Putamen (tissue), 1 donor: Measurements from ENCODE around the gene ME1.

Experiments
- DNase-seq: peaks from one replicate; pipeline ENCODE4 v3.0.0-alpha.2; 2016; ENCODE audit warnings: low spot score

Gene ME1

DNA sequence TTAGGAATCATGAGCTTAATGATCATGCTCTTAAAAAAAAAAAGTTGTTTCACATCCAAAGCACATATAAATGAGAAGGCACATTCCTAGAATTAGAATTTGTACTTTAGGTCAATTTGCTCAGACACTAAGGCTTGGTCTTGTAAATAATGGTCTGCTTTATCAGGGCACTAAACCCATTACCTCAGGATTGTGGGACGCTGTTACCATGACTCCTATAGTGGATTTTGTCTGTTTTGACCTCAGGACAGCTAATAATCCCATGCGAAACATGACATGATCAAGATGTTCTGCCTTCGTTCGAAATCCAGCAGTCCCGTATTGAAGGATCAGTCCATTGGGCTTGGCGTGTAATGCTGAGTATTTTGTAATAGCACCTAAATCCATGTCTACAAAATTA, 240.2 kb downstream of the ME1 start:
- no peak for DNase-seq

DNA sequence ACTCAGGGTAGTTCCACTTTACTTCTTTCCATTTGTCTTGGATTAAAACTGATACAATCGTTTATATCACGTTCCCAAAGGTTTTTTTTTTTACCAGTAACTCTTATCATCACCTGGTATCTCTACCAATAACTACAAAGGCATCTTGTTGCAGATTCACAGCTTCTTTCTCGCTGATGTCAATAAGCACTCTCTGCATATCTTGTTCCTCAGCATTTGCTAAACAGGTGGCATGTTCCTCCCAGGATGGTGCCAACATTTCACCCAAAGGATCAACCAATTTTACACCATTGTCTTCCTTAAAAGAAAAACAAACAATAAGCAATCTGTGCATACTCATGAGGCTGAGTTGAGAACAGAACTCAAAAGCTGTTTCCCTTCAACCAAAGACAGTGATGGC, 242.3 kb downstream of the ME1 start:
- no peak for DNase-seq

DNA sequence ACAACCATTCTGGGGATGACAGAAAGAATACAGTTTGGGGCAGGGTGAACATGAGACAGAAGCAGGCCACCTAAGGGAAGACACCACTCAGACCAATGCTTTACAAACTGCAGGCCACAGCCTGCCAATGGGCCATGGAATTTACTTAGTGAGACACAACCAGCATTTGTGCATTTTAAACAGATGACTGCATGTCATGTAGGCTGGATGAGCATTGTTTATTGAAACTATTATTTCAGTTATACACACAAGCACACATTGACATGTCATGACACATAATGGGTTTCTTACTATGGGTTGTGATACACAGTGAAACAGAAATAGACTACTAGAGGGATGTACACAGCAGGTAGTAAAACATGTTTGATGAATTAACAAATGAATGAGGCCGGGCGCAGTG, 245.8 kb downstream of the ME1 start:
- DNase-seq = no peak

DNA sequence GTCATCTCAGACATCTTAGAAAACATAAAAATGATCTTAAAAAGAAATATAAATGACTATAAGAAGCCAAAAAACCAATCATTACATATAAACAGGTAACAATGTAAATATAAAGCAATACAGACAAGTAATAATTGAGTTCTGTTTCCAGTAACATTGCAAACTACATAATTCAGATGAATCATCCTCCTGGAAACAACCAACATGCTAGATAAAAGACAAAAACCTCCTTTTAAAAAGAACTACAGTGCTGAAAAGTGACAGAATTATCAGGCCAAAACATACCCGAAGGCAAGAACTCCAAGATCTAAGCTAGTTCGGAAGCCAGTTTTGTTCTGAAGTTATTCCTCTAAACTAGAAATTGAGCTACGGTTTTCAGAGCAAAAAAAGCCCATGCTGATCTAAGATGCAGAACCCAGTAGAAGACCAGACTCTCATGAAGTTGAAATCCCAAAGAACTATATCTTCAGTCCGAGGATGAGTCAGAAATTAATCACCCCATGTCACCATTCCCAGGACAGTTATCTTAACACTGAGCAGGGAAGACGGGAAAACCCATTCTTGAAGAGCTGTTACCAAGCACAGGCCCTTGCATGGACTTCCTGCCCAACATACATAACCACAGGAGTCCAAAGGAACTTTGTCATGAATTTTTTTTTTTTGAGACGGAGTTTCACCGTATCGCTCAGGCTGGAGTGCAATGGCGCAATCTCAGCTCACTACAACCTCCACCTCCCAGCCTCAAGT, 247.6 kb downstream of the ME1 start:
- no peak for DNase-seq

DNA sequence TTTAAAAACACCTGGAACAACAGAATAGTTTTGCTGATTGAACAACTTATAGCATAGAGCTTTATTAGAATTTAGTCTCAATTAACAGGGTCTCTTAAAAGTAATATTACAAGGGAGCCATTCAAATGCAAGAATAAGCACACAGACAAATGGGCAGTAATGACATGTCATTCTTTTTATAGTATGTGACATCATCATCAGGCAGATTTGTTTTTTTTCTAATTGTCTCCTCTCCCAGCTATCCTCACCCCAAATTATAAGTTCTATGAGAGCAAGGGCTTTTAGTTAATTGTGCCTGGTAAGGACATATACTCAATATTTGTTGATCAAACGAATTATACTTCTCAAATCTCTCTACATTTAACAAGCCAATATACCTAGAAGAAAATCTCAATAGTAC, 248.7 kb downstream of the ME1 start:
- DNase-seq = no peak

DNA sequence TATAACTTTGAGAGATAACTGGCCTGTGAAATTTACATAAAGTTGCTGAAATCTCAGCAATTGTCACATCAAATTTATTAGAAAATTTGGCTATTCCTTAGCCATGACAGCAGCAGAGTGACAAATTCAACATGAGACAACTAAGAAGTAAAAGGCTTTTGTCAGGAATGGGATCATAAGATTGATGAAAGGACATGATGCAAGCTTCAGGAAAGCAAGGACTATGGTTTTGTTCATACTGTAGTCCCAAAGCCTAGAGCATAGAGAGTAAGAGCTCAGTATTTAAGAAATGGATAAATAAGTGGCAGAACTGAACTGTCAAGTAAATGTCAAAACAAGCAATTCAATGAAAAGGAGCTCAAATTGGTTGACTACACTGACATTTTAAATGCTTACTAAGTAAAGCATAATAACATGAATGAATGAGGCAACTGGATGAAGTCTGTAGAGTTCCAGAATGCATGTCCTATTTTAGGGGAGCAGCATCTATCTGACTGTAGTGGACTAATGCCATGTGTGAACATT, 250.4 kb downstream of the ME1 start:
- DNase-seq = no peak

DNA sequence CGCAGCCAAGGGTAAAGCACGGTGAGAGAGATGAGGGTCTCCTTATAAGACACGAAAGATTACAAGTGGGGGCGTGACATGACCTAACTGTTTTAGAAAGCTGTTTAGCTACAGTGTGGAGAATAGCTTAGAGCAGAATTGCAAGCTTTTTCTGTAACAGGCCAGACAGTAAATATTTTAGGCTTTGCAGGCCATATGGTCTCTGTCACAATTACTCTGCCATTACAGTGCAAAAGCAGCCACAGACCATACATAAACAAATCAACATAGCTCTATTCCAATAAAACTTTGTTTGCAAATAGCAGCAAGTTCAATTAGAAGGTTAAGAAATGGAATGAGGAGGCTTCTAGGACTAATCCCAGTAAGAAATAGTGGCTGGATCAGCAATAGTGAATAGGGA, 254.6 kb downstream of the ME1 start:
- DNase-seq = no peak

DNA sequence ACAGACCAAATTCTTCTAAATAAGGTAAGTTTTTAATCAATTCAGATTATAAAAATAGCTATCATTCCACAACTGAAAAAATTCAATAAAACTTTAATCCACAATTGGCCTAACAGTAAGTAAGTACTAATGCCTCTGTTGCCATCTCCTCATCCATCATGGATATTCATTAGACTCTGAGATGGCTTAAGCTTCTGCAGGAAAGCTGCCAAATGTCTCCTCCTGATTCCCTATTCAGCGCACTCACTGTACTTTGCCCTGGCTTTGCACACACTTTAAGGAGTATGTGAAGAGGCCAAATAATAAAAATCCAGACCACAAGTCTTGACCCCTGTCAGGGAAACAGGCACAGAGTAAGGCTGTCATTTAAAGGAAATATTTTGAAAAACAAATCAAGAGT, 261.3 kb downstream of the ME1 start:
- DNase-seq = no peak

DNA sequence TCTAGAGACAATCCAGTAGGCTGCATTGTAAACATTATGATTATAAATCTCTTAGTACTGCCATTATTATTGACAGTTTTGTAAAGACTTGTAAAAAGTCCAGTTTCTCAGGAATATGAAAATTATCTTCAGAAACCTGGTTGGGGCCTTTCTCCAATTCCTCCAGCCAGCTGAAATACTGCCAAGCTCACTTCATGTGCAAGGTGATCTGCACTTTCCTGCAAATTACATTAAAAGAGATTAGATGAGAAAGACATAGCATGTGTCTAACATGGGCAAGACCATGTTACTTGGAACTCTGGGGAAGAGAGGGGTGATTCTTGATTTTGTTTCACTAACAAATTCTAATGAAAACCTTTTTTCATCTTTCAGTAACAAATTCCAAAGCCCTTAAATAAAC, 261.7 kb downstream of the ME1 start:
- no peak for DNase-seq

DNA sequence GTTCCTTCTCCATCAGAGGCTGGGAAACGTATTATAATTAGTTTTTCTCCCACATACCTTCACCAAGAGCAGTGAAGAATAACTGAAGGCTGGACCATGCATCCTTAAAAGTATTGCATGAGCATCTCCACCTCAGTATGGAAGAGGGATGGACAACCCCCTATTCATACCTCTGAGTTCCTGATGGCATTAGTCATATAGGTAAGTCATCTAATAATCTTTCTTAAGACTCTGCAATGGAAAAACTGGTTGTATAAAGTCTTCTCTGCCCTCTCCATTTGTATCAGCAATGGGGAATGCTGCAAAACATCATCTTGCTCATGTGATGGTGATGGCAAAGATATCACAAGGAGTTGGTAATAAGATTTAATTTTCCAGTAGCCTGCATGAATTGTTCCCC, 262.3 kb downstream of the ME1 start:
- no peak for DNase-seq

DNA sequence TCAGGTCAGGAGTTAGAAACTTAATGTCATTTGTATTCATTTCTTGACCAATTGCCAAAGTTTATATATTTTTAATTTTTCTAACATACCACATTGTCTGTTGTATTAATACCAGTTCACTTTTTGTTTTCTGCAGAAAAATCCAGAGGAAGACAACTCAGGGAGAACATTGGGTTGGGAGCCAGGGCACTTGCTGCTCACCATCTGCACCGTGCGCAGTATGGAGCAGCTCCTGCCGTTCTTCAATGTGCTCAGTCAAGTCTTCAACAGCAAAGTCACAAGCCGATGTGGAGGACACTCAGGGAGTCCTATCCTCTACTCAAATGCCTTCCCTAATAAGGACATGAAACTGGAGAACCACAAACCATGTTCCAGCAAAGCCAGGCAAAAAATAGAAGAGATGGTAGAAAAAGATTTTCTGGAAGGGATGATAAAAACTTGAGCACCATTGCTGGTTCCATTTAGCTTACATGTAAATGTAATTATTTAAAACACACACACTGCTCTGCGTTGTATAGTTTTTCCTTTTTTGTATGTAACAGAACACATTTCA, 263.0 kb downstream of the ME1 start:
- no peak for DNase-seq
